ENCODE measurements around the gene BAIAP2L1.

Gene BAIAP2L1

GRCh38 chr7:98348726-98349474 is 52.0 kb downstream of the BAIAP2L1 start:
- no peak for TF ChIP-seq CTCF (IDR thresholded peaks at IDR 0.05; ENCODE audit: control insufficient read depth, extremely low read depth, insufficient read depth)
- no peak overlapping the region for H3K4me3 ChIP-seq (ENCODE audit: low read depth, low read length)
- DNase-seq (ENCODE audit: low read depth): no peak

GRCh38 chr7:98346515-98347069 is 54.3 kb downstream of the BAIAP2L1 start:
- DNase-seq (ENCODE audit: low read depth): no peak
- H3K4me3 ChIP-seq (ENCODE audit: low read depth, low read length): no peak overlapping the region
- no peak for TF ChIP-seq CTCF (IDR thresholded peaks at IDR 0.05; ENCODE audit: control insufficient read depth, extremely low read depth, insufficient read depth)

GRCh38 chr7:98341106-98341505 is 59.8 kb downstream of the BAIAP2L1 start:
- TF ChIP-seq CTCF (IDR thresholded peaks at IDR 0.05; ENCODE audit: control insufficient read depth, extremely low read depth, insufficient read depth): no peak
- H3K4me3 ChIP-seq (ENCODE audit: low read depth, low read length): no peak overlapping the region
- no peak for DNase-seq (ENCODE audit: low read depth)

- no peak for DNase-seq (ENCODE audit: low read depth)
- TF ChIP-seq CTCF (IDR thresholded peaks at IDR 0.05; ENCODE audit: control insufficient read depth, extremely low read depth, insufficient read depth): no peak
- H3K4me3 ChIP-seq (ENCODE audit: low read depth, low read length): no peak overlapping the region
Observed at GRCh38 chr7:98339043-98339442, 61.8 kb downstream of the BAIAP2L1 start.

- DNase-seq (ENCODE audit: low read depth): no peak
- no peak overlapping the region for H3K4me3 ChIP-seq (ENCODE audit: low read depth, low read length)
- TF ChIP-seq CTCF (IDR thresholded peaks at IDR 0.05; ENCODE audit: control insufficient read depth, extremely low read depth, insufficient read depth): no peak
Observed at GRCh38 chr7:98338441-98338840, 62.4 kb downstream of the BAIAP2L1 start.

- H3K4me3 ChIP-seq (ENCODE audit: low read depth, low read length): no peak overlapping the region
- TF ChIP-seq CTCF (IDR thresholded peaks at IDR 0.05; ENCODE audit: control insufficient read depth, extremely low read depth, insufficient read depth): no peak
- DNase-seq (ENCODE audit: low read depth): no peak
Observed at GRCh38 chr7:98335411-98335977, 65.4 kb downstream of the BAIAP2L1 start.

Data from LNCaP clone FGC (cell line).